Endothelial cell of umbilical vein (primary cell): Measurements from ENCODE around the gene ARID1B. TPM values are rescaled to one million over a fixed set of nuclear protein-coding genes. Genes with fewer than 3 reads are reported as not detected.

Experiments used
- BruUV-seq: library from RNA; stranded (reverse); fragments of 400-500 nt; replicated peaks from 2 replicates; lab custom pipeline; 2021; lab: Mats Ljungman, UMichigan
- CTCF ChIA-PET: fragments of 300-600, 350-600 bp; sonication (Branson Sonifier 250); formaldehyde crosslinking; loops from one replicate; lab custom pipeline; 2021; ENCODE audit warnings: antibody characterized with exemption, inconsistent platforms; lab: Charles Lee
- POLR2A ChIA-PET: fragments of 300-600, 350-600 bp; sonication (Branson Sonifier 250); formaldehyde crosslinking; loops from one replicate; lab custom pipeline; 2021; ENCODE audit warnings: antibody characterized with exemption, inconsistent platforms; lab: Charles Lee
- DNase-seq: peaks from one replicate; pipeline ENCODE4 v3.0.0-alpha.2; 2011; ENCODE audit warnings: low read depth, low spot score
- FAIRE-seq: peaks from 2 replicates; lab custom pipeline; 2011; peaks lifted over from hg19 to GRCh38; lab: Jason Lieb, UNC
- H2AFZ ChIP-seq: 2 replicates; pipeline ENCODE4 v1.6.0; 2012; ENCODE audit warnings: low read depth, low read length, control low read depth, inconsistent platforms
- H3K27ac ChIP-seq: 2 replicates; pipeline ENCODE4 v1.5.1; 2011; ENCODE audit warnings: low read depth, mild to moderate bottlenecking, control low read depth, low read length, moderate library complexity; ENCODE audit not compliant: insufficient read depth
- H3K27me3 ChIP-seq, 2 experiments: 2 replicates each; pipeline versions ENCODE4 v1.6.0 to v1.6.1; 2011; ENCODE audit warnings: low read length in 2 of 2, mixed read lengths in 1 of 2; ENCODE audit not compliant: control insufficient read depth in 2 of 2, insufficient read depth in 2 of 2
- H3K36me3 ChIP-seq, 2 experiments: 2 replicates in 1 of 2; 3 replicates in 1 of 2; pipeline ENCODE4 v1.5.1; 2011; ENCODE audit warnings: low read length in 2 of 2, mild to moderate bottlenecking in 1 of 2, moderate library complexity in 1 of 2; ENCODE audit not compliant: control insufficient read depth in 2 of 2, insufficient read depth in 2 of 2; ENCODE audit errors: extremely low read depth in 1 of 2
- H3K4me1 ChIP-seq: 3 replicates; pipeline ENCODE4 v1.5.1; 2011; ENCODE audit warnings: mild to moderate bottlenecking, low read length; ENCODE audit not compliant: control insufficient read depth, insufficient read depth; ENCODE audit errors: extremely low read depth
- H3K4me2 ChIP-seq: 2 replicates; pipeline ENCODE4 v1.6.1; 2011; ENCODE audit warnings: low read length, control low read depth, mixed read lengths; ENCODE audit not compliant: insufficient read depth
- H3K4me3 ChIP-seq, 3 experiments: fragments of 200-600 bp in 1 of 3; sonication (generic), shearing (Covaris generic) in 1 of 3; replicated peaks in 1 of 3; 2 replicates each; pipeline ENCODE4 v1.5.1; 2011 to 2016; ENCODE audit warnings: control low read depth in 3 of 3, low read length in 3 of 3, mild to moderate bottlenecking in 2 of 3, inconsistent platforms in 1 of 3, low read depth in 1 of 3, moderate library complexity in 1 of 3; ENCODE audit not compliant: insufficient read depth in 1 of 3
- H3K79me2 ChIP-seq: 2 replicates; pipeline ENCODE4 v1.6.0; 2012; ENCODE audit warnings: low read length, inconsistent platforms; ENCODE audit not compliant: control insufficient read depth, insufficient read depth
- H3K9ac ChIP-seq: replicated peaks from 2 replicates; pipeline ENCODE3; 2011; ENCODE audit warnings: low read length, control low read depth; ENCODE audit not compliant: insufficient read depth; ENCODE audit errors: extremely low read depth
- H3K9me1 ChIP-seq: replicated peaks from 3 replicates; pipeline ENCODE4 v1.6.0; 2011; ENCODE audit warnings: mild to moderate bottlenecking, low read length; ENCODE audit not compliant: control insufficient read depth, insufficient read depth; ENCODE audit errors: extremely low read depth
- H3K9me3 ChIP-seq: replicated peaks from 2 replicates; pipeline ENCODE4 v1.5.1; 2012; ENCODE audit warnings: low read length, inconsistent platforms; ENCODE audit not compliant: control insufficient read depth, insufficient read depth
- H4K20me1 ChIP-seq: replicated peaks from 2 replicates; pipeline ENCODE3; 2011; ENCODE audit warnings: mild to moderate bottlenecking, low read length; ENCODE audit not compliant: control insufficient read depth, insufficient read depth; ENCODE audit errors: extremely low read depth
- EZH2 ChIP-seq: IDR thresholded peaks from 2 replicates; pipeline ENCODE4 v1.6.1; 2012; ENCODE audit warnings: borderline replicate concordance, low read depth, mild to moderate bottlenecking, moderate library complexity, low read length, inconsistent platforms; ENCODE audit not compliant: severe bottlenecking
- FOS ChIP-seq: IDR thresholded peaks from 2 replicates; pipeline ENCODE4 v1.6.1; 2011; ENCODE audit warnings: mild to moderate bottlenecking, low read length, moderate library complexity, borderline replicate concordance; ENCODE audit not compliant: insufficient read depth
- GATA2 ChIP-seq: IDR thresholded peaks from 2 replicates; pipeline ENCODE4 v1.7.0; 2011; ENCODE audit warnings: low read depth, mild to moderate bottlenecking, moderate library complexity, mixed read lengths, low read length; ENCODE audit not compliant: insufficient read length, insufficient read depth
- JUN ChIP-seq: IDR thresholded peaks from 2 replicates; pipeline ENCODE4 v1.6.1; 2011; ENCODE audit warnings: borderline replicate concordance, low read depth; ENCODE audit not compliant: insufficient read length, insufficient read depth
- MYC ChIP-seq: IDR thresholded peaks from one replicate; pipeline ENCODE4 v1.6.1; 2011; ENCODE audit warnings: mild to moderate bottlenecking, low read depth, low read length
- POLR2A ChIP-seq: IDR thresholded peaks from 2 replicates; pipeline ENCODE4 v1.6.1; 2012; ENCODE audit warnings: low read depth, mild to moderate bottlenecking, control low read depth, low read length
- POLR2AphosphoS5 ChIP-seq: IDR thresholded peaks from 2 replicates; pipeline ENCODE4 v1.6.1; 2012; ENCODE audit warnings: low read depth, mild to moderate bottlenecking, control low read depth, low read length, moderate library complexity; ENCODE audit not compliant: insufficient read depth
- dilution Hi-C: fragments of 300-500 bp; cut with MboI; formaldehyde crosslinking; loops from one replicate; pipeline ENCODE4 v1.15.0; 2019; ENCODE audit warnings: low sequenced_read_pairs; ENCODE audit not compliant: extremely low pct_ligation_motif_present
- intact Hi-C: fragments of 100-400 bp; cut with micrococcal nuclease; formaldehyde crosslinking; loops from one replicate; pipeline ENCODE4 v1.10.0; 2022
- polyA plus RNA-seq, 4 experiments: library from polyadenylated mRNA; depleted of rRNA in 3 of 4; stranded (reverse) in 3 of 4; unstranded in 1 of 4; fragments of >200 nt; gene quantifications; 2 replicates each; pipeline versions ENCODE4 v1.2.1 to v1.2.3, GENCODE V29; 2011 to 2012; ENCODE audit warnings: missing spikeins in 1 of 4
- total RNA-seq: library from RNA; stranded (reverse); gene quantifications from 2 replicates; pipeline ENCODE4 v1.2.3, GENCODE V29; 2021
- TF ChIP-seq, protein P1 (sequence below): IDR thresholded peaks from 2 replicates; pipeline ENCODE4 v1.6.1; 2011; ENCODE audit not compliant: insufficient read depth, insufficient read length
- TF ChIP-seq, protein P2 (sequence below), 2 donors: IDR thresholded peaks; 1 replicate in 1 of 2; 2 replicates in 1 of 2; pipeline ENCODE4 v1.5.1; 2011; ENCODE audit warnings: low read length in 2 of 2, mild to moderate bottlenecking in 2 of 2, moderate library complexity in 2 of 2, control low read depth in 1 of 2, inconsistent platforms in 1 of 2, low read depth in 1 of 2; ENCODE audit not compliant: insufficient read depth in 1 of 2; ENCODE audit errors: extremely low read depth in 1 of 2

Gene ARID1B
- total and polyA plus RNA-seq, 2 donors (not counting 3 experiments of a cell fraction or from before 2014, with no cell fraction given): 21.8 to 89.5 TPM

DNA sequence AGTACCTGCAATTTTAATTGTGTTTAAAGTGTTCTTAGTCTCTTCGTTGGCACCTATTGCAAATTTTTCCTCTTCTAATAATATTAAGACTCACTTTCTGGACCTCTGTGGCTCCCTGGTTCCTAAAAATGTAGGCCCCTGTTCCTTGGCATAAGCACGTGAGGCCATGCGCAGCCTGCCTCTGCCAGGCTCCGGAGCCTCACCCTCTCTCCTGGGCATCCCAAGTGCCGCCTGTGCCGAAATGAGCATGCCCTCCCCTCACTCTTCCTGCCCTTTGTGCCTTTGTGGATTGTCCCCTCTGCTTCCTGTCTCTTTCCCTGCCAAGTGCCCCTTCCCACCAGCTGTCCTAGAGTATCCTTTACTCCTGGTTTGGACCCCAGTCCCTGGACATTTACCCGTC is 300.1 kb downstream of the ARID1B start:
- H3K9me3 ChIP-seq: no peaks in the 10 kb centered on the region
- H3K79me2 ChIP-seq: peaks cover 1% of the 10 kb centered on the region
- H3K36me3 ChIP-seq: no peaks in the 10 kb centered on the region
- dilution Hi-C loops (no loop called here), intact Hi-C loops (no loop called here)
- peaks cover 3% of the 10 kb centered on the region for H3K9me1 ChIP-seq
- H3K27ac ChIP-seq: no peak overlapping the region
- TF ChIP-seq JUN (no peak), MYC (no peak), POLR2AphosphoS5 (no peak), GATA2 (no peak), FOS (no peak), EZH2 (no peak), POLR2A (no peak)
- TF ChIP-seq, protein P1, sequence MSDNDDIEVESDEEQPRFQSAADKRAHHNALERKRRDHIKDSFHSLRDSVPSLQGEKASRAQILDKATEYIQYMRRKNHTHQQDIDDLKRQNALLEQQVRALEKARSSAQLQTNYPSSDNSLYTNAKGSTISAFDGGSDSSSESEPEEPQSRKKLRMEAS: no peak
- TF ChIP-seq, protein P2, sequence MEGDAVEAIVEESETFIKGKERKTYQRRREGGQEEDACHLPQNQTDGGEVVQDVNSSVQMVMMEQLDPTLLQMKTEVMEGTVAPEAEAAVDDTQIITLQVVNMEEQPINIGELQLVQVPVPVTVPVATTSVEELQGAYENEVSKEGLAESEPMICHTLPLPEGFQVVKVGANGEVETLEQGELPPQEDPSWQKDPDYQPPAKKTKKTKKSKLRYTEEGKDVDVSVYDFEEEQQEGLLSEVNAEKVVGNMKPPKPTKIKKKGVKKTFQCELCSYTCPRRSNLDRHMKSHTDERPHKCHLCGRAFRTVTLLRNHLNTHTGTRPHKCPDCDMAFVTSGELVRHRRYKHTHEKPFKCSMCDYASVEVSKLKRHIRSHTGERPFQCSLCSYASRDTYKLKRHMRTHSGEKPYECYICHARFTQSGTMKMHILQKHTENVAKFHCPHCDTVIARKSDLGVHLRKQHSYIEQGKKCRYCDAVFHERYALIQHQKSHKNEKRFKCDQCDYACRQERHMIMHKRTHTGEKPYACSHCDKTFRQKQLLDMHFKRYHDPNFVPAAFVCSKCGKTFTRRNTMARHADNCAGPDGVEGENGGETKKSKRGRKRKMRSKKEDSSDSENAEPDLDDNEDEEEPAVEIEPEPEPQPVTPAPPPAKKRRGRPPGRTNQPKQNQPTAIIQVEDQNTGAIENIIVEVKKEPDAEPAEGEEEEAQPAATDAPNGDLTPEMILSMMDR (IDR thresholded peaks at IDR 0.05; ENCODE audit: extremely low read depth in 1 of 2, insufficient read depth in 1 of 2, low read depth in 1 of 2, low read length in 2 of 2): no peak
- H3K9ac ChIP-seq: no peak overlapping the region
- no peak for FAIRE-seq
- no peaks in the 10 kb centered on the region for H4K20me1 ChIP-seq
- ChIA-PET POLR2A (no interaction called here), CTCF (no interaction called here)
- H3K4me1 ChIP-seq: no peaks in the 10 kb centered on the region
- no peak for DNase-seq
- H2AFZ ChIP-seq: no peak overlapping the region
- H3K4me2 ChIP-seq: no peak overlapping the region
- no TSS peak for BruUV-seq
- no peak overlapping the region for H3K4me3 ChIP-seq
- no peaks in the 10 kb centered on the region for H3K27me3 ChIP-seq
